Measurements from ENCODE around the gene UBASH3B.

DNA sequence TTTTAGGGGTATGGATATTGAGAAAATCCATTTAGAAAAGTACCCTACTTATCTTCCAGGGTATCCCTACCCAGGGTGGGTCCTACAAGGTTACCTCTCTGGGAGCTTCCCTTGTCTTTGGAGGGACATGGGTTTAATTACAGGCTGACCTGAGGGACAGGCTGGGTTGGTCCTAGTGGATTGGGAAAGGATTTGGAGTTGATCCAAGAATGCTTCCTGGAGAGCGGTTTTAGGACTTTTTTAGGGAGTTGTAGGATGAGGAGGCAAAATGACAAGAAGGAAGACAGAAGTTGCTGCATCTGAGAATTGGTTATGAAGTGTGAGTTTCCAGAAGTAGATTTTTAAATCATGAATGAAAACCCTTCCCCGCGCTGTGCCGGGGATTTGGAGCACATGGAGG lies 121.0 kb downstream of the UBASH3B start:
- TF ChIP-seq, protein P1, sequence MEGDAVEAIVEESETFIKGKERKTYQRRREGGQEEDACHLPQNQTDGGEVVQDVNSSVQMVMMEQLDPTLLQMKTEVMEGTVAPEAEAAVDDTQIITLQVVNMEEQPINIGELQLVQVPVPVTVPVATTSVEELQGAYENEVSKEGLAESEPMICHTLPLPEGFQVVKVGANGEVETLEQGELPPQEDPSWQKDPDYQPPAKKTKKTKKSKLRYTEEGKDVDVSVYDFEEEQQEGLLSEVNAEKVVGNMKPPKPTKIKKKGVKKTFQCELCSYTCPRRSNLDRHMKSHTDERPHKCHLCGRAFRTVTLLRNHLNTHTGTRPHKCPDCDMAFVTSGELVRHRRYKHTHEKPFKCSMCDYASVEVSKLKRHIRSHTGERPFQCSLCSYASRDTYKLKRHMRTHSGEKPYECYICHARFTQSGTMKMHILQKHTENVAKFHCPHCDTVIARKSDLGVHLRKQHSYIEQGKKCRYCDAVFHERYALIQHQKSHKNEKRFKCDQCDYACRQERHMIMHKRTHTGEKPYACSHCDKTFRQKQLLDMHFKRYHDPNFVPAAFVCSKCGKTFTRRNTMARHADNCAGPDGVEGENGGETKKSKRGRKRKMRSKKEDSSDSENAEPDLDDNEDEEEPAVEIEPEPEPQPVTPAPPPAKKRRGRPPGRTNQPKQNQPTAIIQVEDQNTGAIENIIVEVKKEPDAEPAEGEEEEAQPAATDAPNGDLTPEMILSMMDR (IDR thresholded peaks at IDR 0.05; ENCODE audit: insufficient read depth, low read depth, low read length), result no peak
- TF ChIP-seq EZH2 (IDR thresholded peaks at IDR 0.05; ENCODE audit: insufficient read depth, low read length), result no peak
